Measurements from ENCODE around the gene CEACAM4.

- TF ChIP-seq, protein P1, sequence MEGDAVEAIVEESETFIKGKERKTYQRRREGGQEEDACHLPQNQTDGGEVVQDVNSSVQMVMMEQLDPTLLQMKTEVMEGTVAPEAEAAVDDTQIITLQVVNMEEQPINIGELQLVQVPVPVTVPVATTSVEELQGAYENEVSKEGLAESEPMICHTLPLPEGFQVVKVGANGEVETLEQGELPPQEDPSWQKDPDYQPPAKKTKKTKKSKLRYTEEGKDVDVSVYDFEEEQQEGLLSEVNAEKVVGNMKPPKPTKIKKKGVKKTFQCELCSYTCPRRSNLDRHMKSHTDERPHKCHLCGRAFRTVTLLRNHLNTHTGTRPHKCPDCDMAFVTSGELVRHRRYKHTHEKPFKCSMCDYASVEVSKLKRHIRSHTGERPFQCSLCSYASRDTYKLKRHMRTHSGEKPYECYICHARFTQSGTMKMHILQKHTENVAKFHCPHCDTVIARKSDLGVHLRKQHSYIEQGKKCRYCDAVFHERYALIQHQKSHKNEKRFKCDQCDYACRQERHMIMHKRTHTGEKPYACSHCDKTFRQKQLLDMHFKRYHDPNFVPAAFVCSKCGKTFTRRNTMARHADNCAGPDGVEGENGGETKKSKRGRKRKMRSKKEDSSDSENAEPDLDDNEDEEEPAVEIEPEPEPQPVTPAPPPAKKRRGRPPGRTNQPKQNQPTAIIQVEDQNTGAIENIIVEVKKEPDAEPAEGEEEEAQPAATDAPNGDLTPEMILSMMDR (IDR thresholded peaks at IDR 0.05): no peak
- TF ChIP-seq POLR2A (IDR thresholded peaks at IDR 0.05): no peak
These were observed 5.6 kb downstream of the CEACAM4 start for GRCh38 chr19:41621226-41621625.
